Activated CD8-positive, alpha-beta memory T cell treated with anti-CD3 and anti-CD28 coated beads, Interleukin-2, amount 50 U/mL, for 1 hour (primary cell): ENCODE results near the gene ANKRD34A.
A peak's percentile ranks its signal among the peaks of the same experiment; 100 is the strongest.

ENCODE experiments used
- DNase-seq: peaks from one replicate; pipeline ENCODE4 v3.0.0-alpha.2; 2020; ENCODE audit errors: extremely low read depth

ANKRD34A gene

DNA sequence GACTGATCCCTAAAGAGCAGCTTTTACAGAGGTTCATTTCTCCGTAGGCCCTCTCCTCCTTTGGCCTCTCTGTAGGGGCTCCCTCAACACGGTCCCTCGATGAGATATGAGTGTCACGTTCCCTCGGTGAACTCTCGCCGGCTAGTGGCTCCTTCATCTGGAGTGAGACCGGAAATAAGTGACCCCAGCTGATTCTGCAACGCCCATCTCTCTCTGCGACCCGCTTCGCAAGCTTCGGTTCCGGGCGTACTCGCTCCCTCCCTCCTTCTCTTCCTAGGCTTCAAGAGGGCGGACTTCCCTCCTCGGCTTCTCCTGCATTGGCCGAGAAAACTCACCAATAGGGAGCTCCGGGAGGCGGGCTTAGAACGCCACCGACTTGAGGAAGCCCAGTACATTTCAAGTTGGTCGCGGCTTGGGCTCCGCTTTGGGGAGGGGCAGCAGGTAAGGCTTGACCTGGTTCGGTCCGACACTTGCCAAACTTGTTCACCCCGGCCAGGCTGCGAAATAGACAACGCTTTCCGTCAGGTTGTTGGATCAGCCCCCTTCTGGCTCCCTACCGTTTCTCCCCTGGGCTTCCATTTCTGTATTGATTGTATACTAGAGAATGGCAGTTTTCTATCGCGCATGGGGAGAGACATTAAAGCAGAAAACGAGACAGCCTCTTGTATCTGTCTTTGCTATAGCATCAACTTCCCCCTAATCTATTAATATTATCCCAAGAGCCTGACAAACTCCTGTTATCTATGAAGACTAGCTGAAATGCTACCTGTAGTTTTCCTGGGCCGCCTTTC is at the start of gene ANKRD34A, which contains the start of gene POLR3GL:
TSS of gene ANKRD34A (minus strand) at position 248 of the 791 bp plus-strand sequence. CDS start 2,816 bp downstream, outside the sequence.
TSS of gene POLR3GL (plus strand) at position 363 of the 791 bp plus-strand sequence. CDS start 10,176 bp downstream, outside the sequence.
- peak; percentile 65 for DNase-seq

DNA sequence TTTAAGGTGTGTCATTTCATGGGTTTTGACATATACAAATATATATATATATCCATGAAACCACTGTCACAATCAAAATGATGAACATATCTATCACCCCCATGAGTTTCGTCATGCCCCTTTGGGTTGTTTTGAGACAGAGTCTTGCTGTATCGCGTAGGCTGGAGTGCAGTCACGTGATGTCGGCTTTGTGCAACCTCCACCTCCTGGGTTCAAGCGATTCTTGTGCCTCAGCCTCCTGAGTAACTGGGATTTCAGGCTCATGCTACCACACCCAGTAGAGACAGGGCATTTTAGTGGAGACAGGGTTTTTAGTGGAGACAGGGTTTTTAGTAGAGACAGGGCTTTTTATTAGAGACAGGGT is 49.2 kb upstream of the ANKRD34A start:
- no peak for DNase-seq

DNA sequence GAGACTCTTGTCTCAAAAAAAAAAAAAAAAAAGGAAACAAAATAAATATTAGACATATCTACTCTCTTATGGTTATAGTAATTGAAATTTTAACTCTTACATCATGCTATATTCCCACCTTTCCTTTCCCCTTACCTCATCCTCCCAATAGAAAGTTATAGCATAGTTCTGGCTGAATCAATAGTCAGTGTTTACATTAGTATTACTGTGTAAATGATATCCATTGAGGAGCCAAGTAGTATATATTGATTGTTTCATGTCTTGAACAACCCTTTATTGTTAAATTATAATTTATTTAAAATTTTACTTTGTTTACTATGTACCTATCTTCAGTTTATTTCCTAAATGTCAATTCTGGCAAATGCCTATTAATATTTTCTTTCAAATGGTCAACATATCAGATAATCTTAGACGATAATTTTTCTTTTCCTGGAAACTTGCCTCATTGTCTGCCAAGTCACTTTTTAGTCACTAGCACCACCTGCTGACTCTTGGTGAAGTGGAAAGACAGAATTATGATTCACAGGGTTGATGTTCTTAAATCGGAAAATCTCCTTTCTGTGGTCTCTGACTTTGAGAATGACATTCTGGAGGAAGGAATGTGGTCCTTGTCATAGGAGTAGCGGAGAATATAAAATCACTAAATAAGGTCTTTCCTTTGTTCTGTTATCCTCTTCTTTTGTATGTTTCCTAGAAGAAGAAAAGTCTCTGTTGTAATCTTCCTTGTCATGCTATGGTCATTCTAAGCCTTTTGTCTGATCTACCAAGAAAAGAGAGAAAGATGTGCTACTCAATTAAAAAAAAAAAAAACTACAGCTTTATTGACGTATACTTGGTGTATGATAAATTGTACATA is 48.6 kb upstream of the ANKRD34A start:
- DNase-seq: no peak

DNA sequence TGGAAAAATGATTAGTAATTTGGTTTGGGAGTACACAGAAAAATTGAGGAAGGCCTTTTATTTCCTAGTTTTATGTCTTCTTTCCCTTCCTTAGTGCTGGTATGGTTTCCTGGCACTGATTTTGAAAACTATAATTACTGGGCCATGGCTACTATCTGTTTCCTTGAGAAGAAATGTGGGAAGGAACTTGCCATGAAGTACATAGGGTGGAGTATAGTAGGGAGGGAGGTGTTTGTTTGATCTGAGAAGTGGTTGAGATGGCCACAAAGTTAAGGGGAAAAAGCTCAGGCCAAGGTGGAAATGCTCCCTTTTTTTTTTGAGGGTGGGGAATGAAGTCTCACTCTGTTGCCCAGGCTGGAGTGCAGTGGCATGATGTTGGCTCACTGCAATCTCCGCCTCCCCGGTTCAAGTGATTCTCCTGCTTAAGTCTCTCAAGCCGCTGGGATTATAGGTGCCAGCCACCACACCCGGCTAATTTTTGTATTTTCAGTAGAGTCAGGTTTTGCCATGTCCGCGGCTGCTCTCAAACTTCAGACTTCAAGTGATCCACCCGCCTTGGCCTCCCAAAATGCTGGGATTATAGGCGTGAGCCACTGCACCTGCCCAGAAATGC is 45.9 kb upstream of the ANKRD34A start:
- DNase-seq: no peak

DNA sequence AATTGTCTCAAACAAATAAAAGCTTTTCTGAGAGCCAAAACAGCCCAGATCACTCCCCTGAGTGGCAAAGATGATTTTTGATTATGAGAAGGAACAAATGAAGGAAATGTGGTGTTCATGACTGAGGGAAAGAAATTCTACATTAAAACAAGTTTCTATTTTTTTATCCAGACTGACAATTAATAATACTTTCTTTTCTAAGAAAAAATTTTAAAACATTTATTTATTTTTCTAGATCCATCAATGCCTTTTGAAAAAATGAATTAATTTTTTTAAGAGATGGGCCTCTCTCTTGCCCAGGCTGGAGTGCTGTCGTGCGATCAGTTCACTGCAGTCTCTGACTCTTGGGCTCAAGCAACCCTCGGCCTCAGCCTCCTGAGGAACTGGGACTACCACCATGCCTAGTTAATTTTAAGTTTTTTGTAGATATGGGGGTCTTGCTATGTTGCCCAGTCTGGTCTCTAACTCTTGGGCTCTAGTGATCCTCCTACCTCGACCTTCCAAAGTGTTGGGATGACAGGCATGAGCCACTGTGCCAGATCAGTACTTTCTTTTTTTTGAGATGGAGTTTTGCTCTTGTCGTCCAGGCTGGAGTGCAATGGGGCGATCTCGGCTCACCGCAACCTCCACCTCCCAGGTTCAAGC is 43.2 kb upstream of the ANKRD34A start:
- no peak for DNase-seq

DNA sequence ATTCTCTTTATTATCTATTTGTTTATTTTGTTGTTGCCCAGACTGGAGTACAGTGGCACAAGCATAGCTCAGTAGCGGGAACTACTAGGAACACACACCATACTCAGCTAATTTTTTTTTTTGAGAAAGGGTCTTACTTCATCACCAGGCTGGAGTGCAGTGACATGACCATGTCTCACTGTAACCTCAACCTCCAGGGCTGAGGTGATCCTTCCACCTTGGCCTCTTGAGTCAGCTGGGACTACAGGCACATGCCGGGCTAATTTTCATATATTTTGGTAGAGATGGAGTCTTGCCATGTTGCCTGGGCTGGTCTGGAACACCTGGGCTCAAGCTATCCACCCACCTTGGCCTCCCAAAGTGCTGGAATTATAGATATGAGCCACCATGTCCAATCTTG is 37.3 kb upstream of the ANKRD34A start:
- DNase-seq: no peak

DNA sequence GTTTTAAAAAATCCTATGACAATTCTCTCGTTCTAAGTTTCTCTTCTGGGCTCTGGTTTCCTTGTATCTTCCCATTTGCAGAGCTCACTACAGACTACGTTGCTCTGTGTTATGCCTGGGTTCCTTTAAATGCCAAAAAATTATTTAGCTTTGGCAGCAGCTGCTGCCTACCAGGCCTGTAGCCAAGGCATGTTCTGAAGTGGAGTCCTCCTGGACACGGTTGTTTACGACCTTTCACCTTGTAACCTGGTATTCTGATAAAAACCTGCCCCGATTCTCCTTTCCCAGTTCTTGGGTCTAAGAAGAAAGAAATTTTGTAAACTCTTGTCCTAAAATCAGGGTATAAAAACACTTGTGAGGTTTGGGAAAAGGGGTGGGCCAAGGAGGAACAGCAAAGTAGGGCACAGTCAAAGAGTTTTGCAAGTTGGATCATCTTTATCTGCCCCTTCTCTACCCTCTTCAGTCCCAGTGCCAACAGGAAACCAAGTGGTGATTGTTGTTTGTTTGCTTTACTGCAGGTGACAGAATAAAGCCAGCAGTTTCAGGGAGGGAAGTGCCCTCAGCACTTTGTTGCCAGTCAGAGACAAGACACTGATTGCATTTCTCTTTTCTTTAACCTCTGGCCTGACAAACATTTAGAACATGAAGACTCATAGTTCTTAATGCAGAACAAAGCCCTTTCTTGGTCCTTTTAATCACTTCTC is 35.1 kb upstream of the ANKRD34A start:
- no peak for DNase-seq

DNA sequence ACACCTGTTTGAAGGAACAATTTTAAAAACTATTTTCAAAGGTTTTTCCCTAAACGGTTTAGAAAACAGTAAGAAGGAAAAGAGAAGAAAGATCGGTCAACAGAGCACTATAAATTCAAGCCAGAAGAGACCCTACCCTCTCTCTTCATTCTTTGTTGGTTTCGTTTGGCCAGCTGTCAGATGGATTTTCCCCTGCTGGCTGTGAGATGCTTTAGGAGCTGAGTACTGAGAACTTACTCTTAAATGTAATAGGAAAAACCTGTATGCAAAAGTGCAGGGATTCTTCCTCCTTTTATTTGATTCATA is 33.3 kb upstream of the ANKRD34A start:
- DNase-seq: no peak

DNA sequence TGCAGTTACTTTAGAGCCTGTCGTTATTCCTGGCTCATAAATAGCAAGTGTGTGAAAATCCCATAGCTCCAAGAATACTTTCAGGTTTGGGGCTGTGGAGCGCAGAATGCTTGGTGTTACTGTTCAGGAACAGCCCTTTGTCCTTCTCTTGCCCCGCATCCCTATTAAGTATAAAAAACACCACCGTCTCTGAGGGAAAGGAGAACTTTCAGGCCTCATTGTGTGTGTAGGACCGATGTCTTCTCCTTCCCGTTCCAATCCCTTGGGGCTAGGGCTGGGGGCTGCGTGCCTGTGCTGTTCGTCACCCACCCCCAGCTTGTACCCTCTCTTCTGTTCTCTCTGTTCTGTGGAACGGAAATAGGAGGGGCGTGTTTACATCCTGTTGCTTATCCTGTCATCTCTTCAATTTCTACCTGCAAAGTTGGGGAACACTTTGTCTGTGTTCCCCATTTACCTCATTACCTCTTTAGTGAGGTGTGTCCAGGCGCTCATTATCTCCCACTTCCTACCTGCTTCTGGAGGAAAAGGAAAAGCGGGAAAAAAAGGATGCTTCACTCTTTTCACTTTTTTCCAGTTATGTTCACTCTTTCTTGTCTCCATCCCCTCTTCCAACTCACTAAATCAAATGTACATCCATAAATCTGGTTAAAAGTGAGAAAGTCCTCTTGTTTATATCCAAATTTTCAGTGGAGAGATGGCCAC is 32.8 kb upstream of the ANKRD34A start:
- DNase-seq: no peak

DNA sequence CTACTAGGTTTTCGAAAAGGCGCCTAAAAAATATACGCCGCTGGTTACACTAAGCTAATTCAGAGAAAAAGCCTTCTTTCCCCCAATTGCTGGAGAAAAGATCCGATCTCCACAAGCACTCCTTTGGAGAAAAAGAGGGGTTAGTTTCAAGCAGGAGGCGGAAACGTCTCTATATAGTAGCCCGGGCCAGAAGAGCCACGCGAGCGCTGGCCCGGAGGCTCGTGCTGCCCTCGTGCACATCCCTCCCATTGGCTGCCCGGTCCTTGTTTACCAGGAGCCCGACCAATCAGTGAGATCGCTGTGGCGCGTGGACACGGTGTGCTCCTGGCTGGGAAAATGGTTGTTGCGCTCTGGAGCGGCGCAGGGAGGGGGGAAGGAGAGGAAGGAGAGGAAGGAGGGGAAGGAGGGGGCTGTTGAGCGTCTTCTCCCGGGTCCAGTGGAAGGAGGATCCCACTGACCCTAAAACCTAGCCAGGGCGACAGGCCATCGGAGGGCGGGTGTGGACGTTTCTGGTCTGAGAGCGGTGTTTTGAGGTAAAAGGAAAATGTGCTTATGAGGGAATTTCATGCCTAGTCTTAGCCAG is 32.1 kb upstream of the ANKRD34A start, which contains the start of gene TXNIP:
TSS of gene TXNIP (minus strand) at position 147 of the 583 bp plus-strand sequence. CDS start 313 bp downstream, outside the sequence.
- DNase-seq: peak; percentile 89

DNA sequence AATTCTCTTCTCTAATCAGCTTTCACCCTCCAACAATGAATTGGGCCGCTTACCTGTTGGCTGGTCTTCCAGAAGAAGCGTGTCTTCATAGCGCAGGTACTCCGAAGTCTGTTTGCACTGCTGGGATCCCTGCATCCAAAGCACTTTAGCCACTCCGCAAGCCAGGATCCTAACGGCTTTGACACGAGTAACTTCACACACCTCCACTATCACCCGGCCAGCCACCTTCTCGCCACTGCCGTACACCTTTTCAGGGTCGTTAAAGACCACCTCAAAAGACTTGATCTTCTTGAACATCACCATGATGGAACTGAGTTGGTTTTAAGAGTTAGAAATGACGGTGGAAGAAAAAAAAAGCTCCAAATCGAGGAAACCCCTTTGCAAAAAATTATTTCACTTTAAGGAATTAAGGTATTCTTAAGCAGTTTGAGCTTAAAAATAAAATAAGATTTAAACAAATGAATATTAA is 31.6 kb upstream of the ANKRD34A start:
- DNase-seq: no peak

DNA sequence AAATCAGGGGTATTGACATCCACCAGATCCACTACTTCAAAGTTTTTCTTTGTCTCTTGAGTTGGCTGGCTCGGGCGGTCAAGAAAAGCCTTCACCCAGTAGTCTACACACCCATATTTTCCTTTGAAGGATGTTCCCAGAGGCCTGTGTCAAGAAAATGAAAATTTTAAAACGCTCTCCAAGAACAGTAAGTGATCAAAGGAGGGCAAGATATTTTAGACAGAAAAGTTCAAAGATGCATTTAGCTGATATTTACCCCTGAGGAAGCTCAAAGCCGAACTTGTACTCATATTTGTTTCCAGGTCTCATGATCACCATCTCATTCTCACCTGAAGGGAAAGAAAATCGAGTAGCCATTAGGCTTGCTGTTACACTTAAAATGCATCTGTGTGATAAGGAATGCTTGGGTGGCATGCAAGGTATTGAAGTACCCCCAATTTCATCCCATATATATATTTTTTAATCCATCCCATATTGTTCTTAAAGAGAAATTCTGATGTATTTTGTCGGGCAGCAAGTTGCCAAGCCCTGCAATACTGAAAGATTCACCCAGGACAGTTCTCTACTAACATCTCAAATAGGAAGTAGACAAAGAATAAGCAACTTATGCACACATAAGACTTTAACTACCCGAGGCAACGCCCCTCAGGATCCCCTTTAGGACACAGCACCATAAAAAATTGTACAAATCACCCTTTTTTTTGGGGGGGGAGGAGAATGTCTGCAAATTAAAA is 30.9 kb upstream of the ANKRD34A start:
- no peak for DNase-seq

DNA sequence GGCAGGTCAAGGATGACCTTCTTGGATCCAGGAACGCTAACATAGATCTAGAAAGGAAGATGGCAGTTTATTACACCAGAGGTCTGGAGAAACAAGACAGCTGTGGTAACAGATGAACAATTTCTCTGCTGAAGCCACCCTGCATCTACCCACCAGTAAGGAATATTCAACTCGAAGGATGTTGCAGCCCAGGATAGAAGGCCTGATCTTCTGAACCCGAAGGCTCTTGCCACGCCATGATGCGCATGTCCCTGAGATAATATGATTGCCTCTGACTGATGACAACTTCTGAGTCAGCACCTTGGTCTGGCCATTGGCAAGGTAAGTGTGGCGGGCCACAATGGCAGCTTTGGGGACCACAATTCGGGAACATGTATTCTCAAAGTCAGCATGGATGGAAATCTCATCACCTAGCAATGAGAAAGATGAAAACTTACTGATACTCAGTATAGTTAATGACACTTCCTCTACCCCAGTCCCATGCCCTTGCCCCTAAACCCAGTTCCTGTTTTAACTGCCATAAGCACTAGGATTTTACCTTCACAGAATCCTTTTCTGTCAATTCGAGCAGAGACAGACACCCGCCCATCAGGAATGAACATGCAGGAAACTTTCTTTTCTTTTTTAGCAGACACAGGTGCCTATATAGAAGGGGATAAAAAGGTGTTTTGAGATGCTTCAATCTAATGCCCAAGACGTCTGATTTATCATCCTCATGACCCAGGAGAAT is 30.2 kb upstream of the ANKRD34A start:
- no peak for DNase-seq

DNA sequence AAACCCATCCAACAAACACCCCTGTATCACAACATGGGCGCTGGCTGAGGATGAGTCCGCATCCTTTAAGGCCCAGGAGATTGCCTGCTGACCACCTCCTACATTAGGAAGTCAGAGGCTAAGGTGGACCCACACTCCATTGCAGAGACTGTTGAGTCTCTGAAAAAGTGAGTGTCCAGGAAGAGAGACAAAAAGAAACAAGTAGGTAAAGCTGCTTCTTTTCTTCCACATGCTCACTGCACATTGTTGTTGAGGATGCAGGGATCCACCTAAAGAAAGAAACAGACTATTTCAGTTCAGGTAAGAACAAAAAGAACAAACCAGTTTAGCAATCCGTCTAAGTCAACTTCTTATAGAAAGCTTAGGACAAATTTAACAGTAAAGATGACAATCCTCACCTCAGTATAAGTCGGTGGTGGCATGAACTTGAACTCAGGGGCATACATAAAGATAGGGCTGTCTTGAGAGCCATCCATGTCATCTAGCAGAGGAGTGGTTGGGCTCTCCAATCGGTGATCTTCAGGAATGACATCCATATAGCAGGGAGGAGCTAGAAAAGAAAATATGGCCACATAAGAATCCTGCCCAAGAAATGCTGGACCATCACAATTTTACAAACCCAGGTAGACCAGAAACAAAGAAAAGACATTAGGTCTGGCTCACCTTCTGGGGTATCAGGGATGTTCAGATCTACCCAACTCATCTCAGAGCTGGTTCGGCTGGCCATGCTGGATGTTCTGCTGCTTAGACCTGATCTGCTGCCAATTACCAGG is 29.4 kb upstream of the ANKRD34A start:
- DNase-seq: no peak

DNA sequence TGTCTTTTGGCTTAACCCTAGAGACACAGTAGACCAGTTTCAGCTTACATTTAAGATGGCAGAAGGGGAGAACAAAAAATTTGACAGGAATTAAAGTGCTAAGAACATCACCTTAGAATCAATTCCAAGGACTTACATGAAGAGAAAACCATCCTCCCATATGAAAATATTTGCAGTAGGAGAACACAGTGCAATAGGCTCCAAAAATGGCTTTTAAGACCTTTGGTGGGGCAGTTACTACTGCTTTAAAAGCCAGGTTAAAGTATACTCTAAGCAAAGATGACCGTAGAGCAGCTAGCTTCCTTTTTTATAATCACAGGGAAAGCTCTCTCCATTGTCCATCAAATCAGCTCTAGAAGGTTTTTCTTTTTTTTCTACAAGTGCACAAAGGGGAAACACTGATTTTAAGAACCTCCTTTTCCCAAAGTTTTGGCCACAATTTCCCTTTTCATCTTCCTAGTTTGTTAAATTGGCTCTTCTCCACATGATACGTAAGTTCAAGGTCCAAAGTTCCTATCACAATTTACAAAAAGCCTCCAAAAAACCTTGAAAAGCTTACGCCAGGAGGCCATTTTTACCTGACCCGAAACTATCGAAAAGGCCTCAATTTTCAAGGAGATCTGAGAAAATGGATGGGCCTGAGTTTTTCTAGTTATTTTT is 28.7 kb upstream of the ANKRD34A start:
- no peak for DNase-seq

DNA sequence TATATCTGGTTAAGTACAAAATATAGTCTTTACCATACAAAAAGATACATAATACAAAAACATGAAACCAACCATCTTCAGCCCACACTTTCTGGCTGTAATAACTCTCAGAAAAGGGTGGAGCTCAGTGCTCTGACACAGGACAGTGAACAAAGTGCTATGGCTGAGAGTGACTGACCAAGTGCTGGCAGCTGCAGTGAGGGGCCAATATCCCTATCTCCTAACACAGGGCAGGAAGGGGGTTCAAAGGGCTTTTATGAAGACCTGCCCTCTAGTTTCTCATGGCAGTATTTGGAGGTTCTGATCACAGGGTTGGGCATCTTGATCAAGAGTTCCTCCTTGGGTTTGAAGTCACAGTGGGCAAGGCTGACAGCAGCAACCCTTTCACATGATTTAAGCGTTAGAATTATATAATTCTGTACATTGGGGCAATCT is 28.1 kb upstream of the ANKRD34A start:
- no peak for DNase-seq

DNA sequence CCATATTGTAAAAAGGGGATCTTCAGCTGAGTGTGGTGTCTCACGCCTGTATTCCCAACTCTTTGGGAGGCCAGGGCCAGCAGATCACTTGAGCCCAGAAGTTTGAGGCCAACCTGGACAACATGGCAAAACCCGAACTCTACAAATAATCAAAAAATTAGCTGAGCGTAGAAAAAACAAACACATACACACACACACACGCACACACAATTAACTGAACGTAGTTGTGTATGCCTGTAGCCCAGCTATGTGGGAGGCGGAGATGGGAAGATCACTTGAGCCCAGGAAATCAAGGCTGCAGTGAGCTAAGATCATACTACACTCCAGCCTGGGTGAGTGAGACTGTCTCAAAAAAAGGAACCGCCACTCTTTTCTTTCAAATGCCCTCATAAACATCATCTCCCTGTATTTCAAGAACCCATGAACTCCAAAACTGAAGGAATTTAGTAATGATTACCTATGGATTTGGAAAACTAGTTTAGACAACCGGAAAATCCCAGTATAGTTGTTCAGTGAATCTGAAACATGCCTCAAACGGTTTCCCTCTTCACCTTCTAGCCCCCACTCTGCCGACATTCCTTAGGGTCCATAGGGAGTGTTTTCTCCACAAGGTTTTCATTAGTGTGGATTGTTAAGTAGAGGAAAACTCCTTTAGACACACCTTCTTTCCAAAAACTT is 27.5 kb upstream of the ANKRD34A start:
- DNase-seq: no peak
